HEK293 (cell line): ENCODE measurements around the gene GRK5.

ENCODE experiments used
- CTCF ChIA-PET: fragments of 350-600 bp; formaldehyde crosslinking; extraction: SDS; loops from one replicate; lab custom pipeline; 2021; ENCODE audit warnings: antibody characterized with exemption; lab: Yijun Ruan, JAX
- POLR2A ChIA-PET: fragments of 300-600 bp; formaldehyde crosslinking; extraction: SDS; loops from one replicate; lab custom pipeline; 2020; ENCODE audit warnings: antibody characterized with exemption, inconsistent platforms; lab: Yijun Ruan, JAX
- H3K27ac ChIP-seq: fragments of 200-500 bp; sonication (Bioruptor generic); 2 replicates; pipeline ENCODE4 v1.5.1; 2014; ENCODE audit warnings: low read depth, low read length, control low read depth, inconsistent platforms; ENCODE audit errors: extremely low read depth
- H3K36me3 ChIP-seq, 2 experiments: fragments of 200-500 bp in 1 of 2; sonication (Bioruptor generic) in 1 of 2; 1 replicate in 1 of 2; 2 replicates in 1 of 2; pipeline ENCODE4 v1.5.1; 2014 to 2017; ENCODE audit warnings: inconsistent platforms in 2 of 2, low read length in 2 of 2; ENCODE audit not compliant: control insufficient read depth in 2 of 2, insufficient read depth in 1 of 2
- H3K4me1 ChIP-seq: fragments of 200-500 bp; sonication (Bioruptor generic); 2 replicates; pipeline ENCODE4 v1.5.1; 2014; ENCODE audit warnings: mild to moderate bottlenecking, low read length, inconsistent platforms; ENCODE audit not compliant: control insufficient read depth, insufficient read depth
- H3K4me3 ChIP-seq: 2 replicates; pipeline ENCODE4 v1.5.1; 2011; ENCODE audit warnings: low read depth, mild to moderate bottlenecking, control low read depth, low read length, moderate library complexity
- H3K9me3 ChIP-seq: fragments of 200-500 bp; sonication (Bioruptor generic); 2 replicates; pipeline ENCODE4 v1.5.1; 2014; ENCODE audit warnings: low read depth, low read length, inconsistent platforms; ENCODE audit not compliant: control insufficient read depth, insufficient read depth
- GFI1B ChIP-seq: fragments of 450-650 bp; formaldehyde crosslinking; IDR thresholded peaks from 2 replicates; pipeline ENCODE4 v1.5.1; 2016; ENCODE audit warnings: missing biosample characterization, missing genetic modification characterization
- GLI2 ChIP-seq: fragments of 450-650 bp; formaldehyde crosslinking; IDR thresholded peaks from 2 replicates; pipeline ENCODE4; 2017; ENCODE audit warnings: missing biosample characterization, missing genetic modification characterization, low read depth, borderline replicate concordance
- HOXC10 ChIP-seq: sonication (generic); formaldehyde crosslinking; IDR thresholded peaks from 2 replicates; pipeline ENCODE4 v1.8.1; 2023; ENCODE audit warnings: mild to moderate bottlenecking, missing genetic modification reagents
- KLF10 ChIP-seq: fragments of 450-650 bp; IDR thresholded peaks from 2 replicates; pipeline ENCODE4 v1.5.1; 2018; ENCODE audit warnings: missing biosample characterization, mild to moderate bottlenecking, missing genetic modification characterization
- RBAK ChIP-seq: fragments of 450-650 bp; formaldehyde crosslinking; IDR thresholded peaks from 2 replicates; pipeline ENCODE4 v1.5.1; 2016; ENCODE audit warnings: missing biosample characterization, missing genetic modification characterization
- SCRT1 ChIP-seq: fragments of 450-650 bp; formaldehyde crosslinking; IDR thresholded peaks from 2 replicates; pipeline ENCODE4 v1.5.1; 2016; ENCODE audit warnings: missing biosample characterization, missing genetic modification characterization, borderline replicate concordance
- SP7 ChIP-seq: fragments of 450-650 bp; formaldehyde crosslinking; IDR thresholded peaks from 2 replicates; pipeline ENCODE4 v1.5.1; 2016; ENCODE audit warnings: missing biosample characterization, missing genetic modification characterization
- TCF7L2 ChIP-seq: IDR thresholded peaks from 2 replicates; pipeline ENCODE4 v1.6.1; 2011; ENCODE audit warnings: low read depth, mild to moderate bottlenecking, inconsistent platforms, low read length, moderate library complexity, borderline replicate concordance
- ZFHX2 ChIP-seq: fragments of 450-650 bp; formaldehyde crosslinking; conservative IDR thresholded peaks from 2 replicates; pipeline ENCODE4 v1.5.1; 2016; ENCODE audit warnings: missing biosample characterization, missing genetic modification characterization
- ZFP41 ChIP-seq: fragments of 450-650 bp; formaldehyde crosslinking; IDR thresholded peaks from 2 replicates; pipeline ENCODE4 v1.5.1; 2016; ENCODE audit warnings: missing biosample characterization, missing genetic modification characterization, borderline replicate concordance
- ZIC2 ChIP-seq: fragments of 450-650 bp; formaldehyde crosslinking; IDR thresholded peaks from 2 replicates; pipeline ENCODE4 v1.5.1; 2016; ENCODE audit warnings: missing biosample characterization, missing genetic modification characterization
- ZNF169 ChIP-seq: fragments of 450-650 bp; formaldehyde crosslinking; IDR thresholded peaks from 2 replicates; pipeline ENCODE4 v1.5.1; 2016; ENCODE audit warnings: missing biosample characterization, missing genetic modification characterization
- ZNF174 ChIP-seq: fragments of 450-650 bp; formaldehyde crosslinking; IDR thresholded peaks from 2 replicates; pipeline ENCODE4 v1.5.0; 2017; ENCODE audit warnings: missing biosample characterization, mild to moderate bottlenecking, missing genetic modification characterization
- ZNF23 ChIP-seq: fragments of 450-650 bp; formaldehyde crosslinking; IDR thresholded peaks from 2 replicates; pipeline ENCODE4 v1.5.1; 2016; ENCODE audit warnings: missing biosample characterization, missing genetic modification characterization, borderline replicate concordance
- ZNF248 ChIP-seq: fragments of 450-650 bp; formaldehyde crosslinking; IDR thresholded peaks from 2 replicates; pipeline ENCODE4 v1.5.1; 2017; ENCODE audit warnings: missing biosample characterization, missing genetic modification characterization
- ZNF274 ChIP-seq, 2 experiments: fragments of 200-500 bp in 1 of 2; fragments of 450-650 bp in 1 of 2; sonication (Bioruptor generic) in 1 of 2; formaldehyde crosslinking in 1 of 2; IDR thresholded peaks; 2 replicates each; pipeline versions ENCODE4 v1.5.1 to v1.6.1; 2014 to 2016; ENCODE audit warnings: borderline replicate concordance in 1 of 2, inconsistent platforms in 1 of 2, low read length in 1 of 2, missing biosample characterization in 1 of 2, missing genetic modification characterization in 1 of 2
- ZNF501 ChIP-seq: fragments of 450-650 bp; formaldehyde crosslinking; IDR thresholded peaks from 2 replicates; pipeline ENCODE4 v1.5.1; 2016; ENCODE audit warnings: missing biosample characterization, missing genetic modification characterization
- ZNF510 ChIP-seq: fragments of 450-650 bp; formaldehyde crosslinking; IDR thresholded peaks from 2 replicates; pipeline ENCODE4 v1.5.1; 2018; ENCODE audit warnings: mild to moderate bottlenecking, missing genetic modification characterization, missing biosample characterization; ENCODE audit not compliant: insufficient replicate concordance
- ZNF664 ChIP-seq: fragments of 450-650 bp; formaldehyde crosslinking; IDR thresholded peaks from 2 replicates; pipeline ENCODE4 v1.5.1; 2016; ENCODE audit warnings: missing biosample characterization, missing genetic modification characterization
- ZNF776 ChIP-seq: fragments of 450-650 bp; formaldehyde crosslinking; IDR thresholded peaks from 2 replicates; pipeline ENCODE4 v1.5.0; 2017; ENCODE audit warnings: missing biosample characterization, missing genetic modification characterization, borderline replicate concordance
- ZSCAN23 ChIP-seq: fragments of 450-650 bp; formaldehyde crosslinking; IDR thresholded peaks from 2 replicates; pipeline ENCODE4 v1.5.1; 2016; ENCODE audit warnings: missing biosample characterization, missing genetic modification characterization
- ZSCAN30 ChIP-seq: fragments of 450-650 bp; IDR thresholded peaks from 2 replicates; pipeline ENCODE4 v1.5.1; 2018; ENCODE audit warnings: missing biosample characterization, mild to moderate bottlenecking, missing genetic modification characterization, moderate library complexity
- TF ChIP-seq, protein P1 (sequence below): fragments of 450-650 bp; formaldehyde crosslinking; IDR thresholded peaks from 2 replicates; pipeline ENCODE4 v1.5.1; 2017; ENCODE audit warnings: missing biosample characterization, mild to moderate bottlenecking, missing genetic modification characterization, moderate library complexity
- TF ChIP-seq, protein P2 (sequence below): fragments of 450-650 bp; formaldehyde crosslinking; IDR thresholded peaks from 2 replicates; pipeline ENCODE4 v1.5.1; 2016; ENCODE audit warnings: missing biosample characterization, missing genetic modification characterization
- TF ChIP-seq, protein P3 (sequence below): fragments of 450-650 bp; formaldehyde crosslinking; IDR thresholded peaks from 2 replicates; pipeline ENCODE4 v1.5.1; 2016; ENCODE audit warnings: missing biosample characterization, missing genetic modification characterization
- TF ChIP-seq, protein P4 (sequence below): fragments of 450-650 bp; formaldehyde crosslinking; IDR thresholded peaks from 2 replicates; pipeline ENCODE4 v1.5.1; 2016; ENCODE audit warnings: missing biosample characterization, missing genetic modification characterization

The GRK5 gene

DNA sequence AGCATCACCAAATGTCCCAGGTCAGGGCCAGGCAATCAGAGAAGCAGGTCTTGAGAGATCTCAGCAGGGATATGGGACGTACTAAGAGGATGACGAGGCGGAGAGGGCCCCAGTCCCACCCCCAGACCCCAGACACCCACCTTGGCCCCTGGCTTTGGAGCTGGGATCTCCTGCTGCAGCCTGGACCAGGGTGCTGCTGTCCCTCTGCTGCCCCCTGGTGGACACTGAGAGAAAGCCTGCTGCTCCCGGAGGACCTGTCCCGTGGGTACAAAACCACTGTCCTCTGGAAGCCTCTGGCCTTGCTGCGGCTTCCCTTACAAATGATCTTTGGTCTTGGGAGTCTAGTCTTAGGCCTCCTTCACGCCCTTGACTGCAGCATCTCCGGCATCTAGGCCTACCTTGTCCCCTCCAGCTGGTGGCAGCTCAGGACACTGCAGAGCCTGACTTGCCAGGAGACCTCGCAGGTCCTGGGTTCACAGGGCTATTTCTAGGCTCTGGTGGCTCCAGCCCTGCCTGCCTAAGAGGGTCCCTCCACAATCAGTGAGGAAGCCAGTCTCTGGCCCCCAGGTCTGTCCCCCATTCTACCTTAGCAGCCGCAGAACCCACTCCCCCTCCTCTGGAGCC, 238.1 kb downstream of the GRK5 start (continued):
- peak; percentile 67 for TF ChIP-seq ZFHX2 (tag by site-specific recombination)
- no peak for TF ChIP-seq ZNF248 (tag by site-specific recombination)
- no peak for TF ChIP-seq ZSCAN30
- TF ChIP-seq, protein P1, sequence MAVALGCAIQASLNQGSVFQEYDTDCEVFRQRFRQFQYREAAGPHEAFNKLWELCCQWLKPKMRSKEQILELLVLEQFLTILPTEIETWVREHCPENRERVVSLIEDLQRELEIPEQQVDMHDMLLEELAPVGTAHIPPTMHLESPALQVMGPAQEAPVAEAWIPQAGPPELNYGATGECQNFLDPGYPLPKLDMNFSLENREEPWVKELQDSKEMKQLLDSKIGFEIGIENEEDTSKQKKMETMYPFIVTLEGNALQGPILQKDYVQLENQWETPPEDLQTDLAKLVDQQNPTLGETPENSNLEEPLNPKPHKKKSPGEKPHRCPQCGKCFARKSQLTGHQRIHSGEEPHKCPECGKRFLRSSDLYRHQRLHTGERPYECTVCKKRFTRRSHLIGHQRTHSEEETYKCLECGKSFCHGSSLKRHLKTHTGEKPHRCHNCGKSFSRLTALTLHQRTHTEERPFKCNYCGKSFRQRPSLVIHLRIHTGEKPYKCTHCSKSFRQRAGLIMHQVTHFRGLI (tag by site-specific recombination), result no peak
- TF ChIP-seq ZNF274 (IDR thresholded peaks at IDR 0.05; ENCODE audit: low read length), result no peak
- TF ChIP-seq ZNF274 (tag by site-specific recombination; IDR thresholded peaks at IDR 0.05; ENCODE audit: borderline replicate concordance), result no peak
- TF ChIP-seq ZIC2 (tag by site-specific recombination), result no peak
- no peak for TF ChIP-seq HOXC10 (CRISPR knock-in tag)
- TF ChIP-seq ZNF174 (tag by site-specific recombination), result no peak
- no peak for TF ChIP-seq TCF7L2
- no peak for TF ChIP-seq ZNF169
- no peak for TF ChIP-seq ZNF501
- TF ChIP-seq ZNF510, result no peak

DNA sequence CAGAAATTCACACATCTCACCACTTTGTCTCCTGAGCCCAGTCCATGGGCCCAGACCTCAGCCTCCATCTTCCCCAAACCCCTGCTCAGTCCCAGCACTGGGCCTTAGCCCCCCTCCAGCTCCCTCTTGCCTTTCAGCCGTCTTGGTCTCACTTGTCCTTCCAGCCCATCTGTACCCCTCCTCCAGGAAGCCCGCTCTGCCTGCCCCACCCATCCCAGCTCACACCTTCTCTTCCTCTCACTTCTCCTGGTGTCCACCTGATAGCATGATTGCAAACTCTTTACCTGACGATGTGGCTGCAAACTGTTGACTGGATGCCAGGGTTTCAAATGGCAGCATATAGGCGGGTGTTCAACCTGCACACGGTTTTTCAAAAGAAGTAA, 238.6 kb downstream of the GRK5 start:
- no peaks in the 10 kb centered on the region for H3K4me1 ChIP-seq
- POLR2A ChIA-PET, result interaction anchor here (0.6 to 1.0 kb wide), 3 partner anchors 11 to 246 kb away, joined by 3 to 8 read pairs (median 3); no protein-coding TSS in a partner anchor
- H3K4me3 ChIP-seq, result no peak overlapping the region
- no peaks in the 10 kb centered on the region for H3K9me3 ChIP-seq
- TF ChIP-seq KLF10 (tag by site-specific recombination) (no peak), GFI1B (tag by site-specific recombination) (no peak), ZFP41 (tag by site-specific recombination) (no peak), ZSCAN23 (tag by site-specific recombination) (no peak), SP7 (tag by site-specific recombination) (no peak), GLI2 (no peak), ZNF776 (tag by site-specific recombination) (no peak), ZNF23 (no peak), SCRT1 (no peak), ZNF664 (tag by site-specific recombination) (no peak), ZIC2 (tag by site-specific recombination) (no peak), RBAK (tag by site-specific recombination) (no peak)
- TF ChIP-seq, protein P2, sequence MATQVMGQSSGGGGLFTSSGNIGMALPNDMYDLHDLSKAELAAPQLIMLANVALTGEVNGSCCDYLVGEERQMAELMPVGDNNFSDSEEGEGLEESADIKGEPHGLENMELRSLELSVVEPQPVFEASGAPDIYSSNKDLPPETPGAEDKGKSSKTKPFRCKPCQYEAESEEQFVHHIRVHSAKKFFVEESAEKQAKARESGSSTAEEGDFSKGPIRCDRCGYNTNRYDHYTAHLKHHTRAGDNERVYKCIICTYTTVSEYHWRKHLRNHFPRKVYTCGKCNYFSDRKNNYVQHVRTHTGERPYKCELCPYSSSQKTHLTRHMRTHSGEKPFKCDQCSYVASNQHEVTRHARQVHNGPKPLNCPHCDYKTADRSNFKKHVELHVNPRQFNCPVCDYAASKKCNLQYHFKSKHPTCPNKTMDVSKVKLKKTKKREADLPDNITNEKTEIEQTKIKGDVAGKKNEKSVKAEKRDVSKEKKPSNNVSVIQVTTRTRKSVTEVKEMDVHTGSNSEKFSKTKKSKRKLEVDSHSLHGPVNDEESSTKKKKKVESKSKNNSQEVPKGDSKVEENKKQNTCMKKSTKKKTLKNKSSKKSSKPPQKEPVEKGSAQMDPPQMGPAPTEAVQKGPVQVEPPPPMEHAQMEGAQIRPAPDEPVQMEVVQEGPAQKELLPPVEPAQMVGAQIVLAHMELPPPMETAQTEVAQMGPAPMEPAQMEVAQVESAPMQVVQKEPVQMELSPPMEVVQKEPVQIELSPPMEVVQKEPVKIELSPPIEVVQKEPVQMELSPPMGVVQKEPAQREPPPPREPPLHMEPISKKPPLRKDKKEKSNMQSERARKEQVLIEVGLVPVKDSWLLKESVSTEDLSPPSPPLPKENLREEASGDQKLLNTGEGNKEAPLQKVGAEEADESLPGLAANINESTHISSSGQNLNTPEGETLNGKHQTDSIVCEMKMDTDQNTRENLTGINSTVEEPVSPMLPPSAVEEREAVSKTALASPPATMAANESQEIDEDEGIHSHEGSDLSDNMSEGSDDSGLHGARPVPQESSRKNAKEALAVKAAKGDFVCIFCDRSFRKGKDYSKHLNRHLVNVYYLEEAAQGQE (tag by site-specific recombination), result no peak
- TF ChIP-seq, protein P3, sequence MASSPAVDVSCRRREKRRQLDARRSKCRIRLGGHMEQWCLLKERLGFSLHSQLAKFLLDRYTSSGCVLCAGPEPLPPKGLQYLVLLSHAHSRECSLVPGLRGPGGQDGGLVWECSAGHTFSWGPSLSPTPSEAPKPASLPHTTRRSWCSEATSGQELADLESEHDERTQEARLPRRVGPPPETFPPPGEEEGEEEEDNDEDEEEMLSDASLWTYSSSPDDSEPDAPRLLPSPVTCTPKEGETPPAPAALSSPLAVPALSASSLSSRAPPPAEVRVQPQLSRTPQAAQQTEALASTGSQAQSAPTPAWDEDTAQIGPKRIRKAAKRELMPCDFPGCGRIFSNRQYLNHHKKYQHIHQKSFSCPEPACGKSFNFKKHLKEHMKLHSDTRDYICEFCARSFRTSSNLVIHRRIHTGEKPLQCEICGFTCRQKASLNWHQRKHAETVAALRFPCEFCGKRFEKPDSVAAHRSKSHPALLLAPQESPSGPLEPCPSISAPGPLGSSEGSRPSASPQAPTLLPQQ (tag by site-specific recombination), result no peak
- TF ChIP-seq, protein P4, sequence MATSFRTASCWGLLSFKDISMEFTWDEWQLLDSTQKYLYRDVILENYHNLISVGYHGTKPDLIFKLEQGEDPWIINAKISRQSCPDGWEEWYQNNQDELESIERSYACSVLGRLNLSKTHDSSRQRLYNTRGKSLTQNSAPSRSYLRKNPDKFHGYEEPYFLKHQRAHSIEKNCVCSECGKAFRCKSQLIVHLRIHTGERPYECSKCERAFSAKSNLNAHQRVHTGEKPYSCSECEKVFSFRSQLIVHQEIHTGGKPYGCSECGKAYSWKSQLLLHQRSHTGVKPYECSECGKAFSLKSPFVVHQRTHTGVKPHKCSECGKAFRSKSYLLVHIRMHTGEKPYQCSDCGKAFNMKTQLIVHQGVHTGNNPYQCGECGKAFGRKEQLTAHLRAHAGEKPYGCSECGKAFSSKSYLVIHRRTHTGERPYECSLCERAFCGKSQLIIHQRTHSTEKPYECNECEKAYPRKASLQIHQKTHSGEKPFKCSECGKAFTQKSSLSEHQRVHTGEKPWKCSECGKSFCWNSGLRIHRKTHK (tag by site-specific recombination), result no peak
- 0 out of 2 replicates have a peak overlapping the region, but pooled peaks have one; percentile 4 for H3K27ac ChIP-seq
- CTCF ChIA-PET, result interaction anchor here (0.6 to 6.9 kb wide), 24 partner anchors 8 to 1020 kb away, joined by 3 to 64 read pairs (median 4); partner anchors contain the start of gene GRK5
- no peaks in the 10 kb centered on the region for H3K36me3 ChIP-seq
